ENCODE measurements around the gene AGO1. TPM values are rescaled to one million over a fixed set of nuclear protein-coding genes. Genes with fewer than 3 reads are reported as not detected.

The AGO1 gene
- total and polyA plus RNA-seq, 2 of the 8 experiments (the other 6 are each of a cell fraction or from before 2014, with no cell fraction given): 15.1 to 73.7 TPM

GRCh38 chr1:35863136-35863535, 19.9 kb upstream of the AGO1 start:
- no peak overlapping the region for H3K4me3 ChIP-seq (ENCODE audit: extremely low read depth in 1 of 4, insufficient read depth in 2 of 4, low read depth in 3 of 4, low read length in 4 of 4)
- H2BK12ac ChIP-seq (ENCODE audit: low read depth, low read length): no peak overlapping the region
- H3K4ac ChIP-seq (replicated peaks; ENCODE audit: insufficient read length, low read depth, low read length): no peak overlapping the region
- H4K5ac ChIP-seq (ENCODE audit: insufficient read length, low read depth, low read length): no peak overlapping the region
- WGBS, 2 experiments (ENCODE audit: extremely low coverage in 1 of 2, insufficient coverage in 1 of 2, insufficient read length in 1 of 2, insufficient replicate concordance in 2 of 2, low coverage in 1 of 2, low lambda C conversion rate in 2 of 2, missing lambda C conversion rate in 1 of 2): 93% methylated on average over 1 of the region's 1 CpG; no CpG with 5 or more reads in 1 of the 2 experiments
- H3K18ac ChIP-seq (ENCODE audit: extremely low read depth, low read length): no peak overlapping the region
- H3K9me3 ChIP-seq (ENCODE audit: insufficient read depth in 2 of 2, low read depth in 1 of 2, low read length in 1 of 2): no peaks in the 10 kb centered on the region
- no peak overlapping the region for H2BK120ac ChIP-seq (replicated peaks; ENCODE audit: low read depth, low read length)
- no peaks in the 10 kb centered on the region for H3K79me2 ChIP-seq (ENCODE audit: control insufficient read depth in 1 of 2, insufficient read depth in 2 of 2, low read length in 2 of 2)
- no peaks in the 10 kb centered on the region; the same call in 1 of the 2 replicates for H3K23me2 ChIP-seq (ENCODE audit: low read depth, low read length)
- H3K36me3 ChIP-seq (ENCODE audit: control insufficient read depth in 2 of 4, insufficient read depth in 4 of 4, low read length in 3 of 4): no peaks in the 10 kb centered on the region
- no peaks in the 10 kb centered on the region for H3K79me1 ChIP-seq (ENCODE audit: low read depth, low read length)
- no peak overlapping the region for H3K23ac ChIP-seq (ENCODE audit: insufficient read length)
- ChIA-PET CTCF (ENCODE audit: partially characterized antibody) (interaction anchor here (0.9 to 3.6 kb wide), 4 partner anchors 12 to 54 kb away, joined by 3 to 12 read pairs (median 9); no protein-coding TSS in a partner anchor), POLR2A (ENCODE audit: partially characterized antibody) (interaction anchor here (0.6 to 1.1 kb wide), 3 partner anchors 10 to 124 kb away, joined by 3 to 5 read pairs (median 4); no protein-coding TSS in a partner anchor)
- H3K4me2 ChIP-seq (ENCODE audit: insufficient read depth in 1 of 2, low read depth in 2 of 2, low read length in 2 of 2): no peak overlapping the region
- H2AK5ac ChIP-seq (ENCODE audit: low read depth, low read length): no peak overlapping the region
- H3K4me1 ChIP-seq (replicated peaks in 1 of 4; ENCODE audit: control insufficient read depth in 3 of 4, insufficient read depth in 4 of 4, low read length in 3 of 4): no peaks in the 10 kb centered on the region
- H3K27me3 ChIP-seq (replicated peaks in 1 of 4; ENCODE audit: control insufficient read depth in 3 of 4, extremely low read depth in 1 of 4, insufficient read depth in 3 of 4, low read length in 3 of 4): no peaks in the 10 kb centered on the region
- H3K9ac ChIP-seq (replicated peaks in 1 of 4; ENCODE audit: extremely low read depth in 1 of 4, low read depth in 3 of 4, low read length in 3 of 4): no peak overlapping the region
- H3K14ac ChIP-seq (ENCODE audit: insufficient read length): no peak overlapping the region
- no peak for TF ChIP-seq SUZ12 (IDR thresholded peaks at IDR 0.05; ENCODE audit: low read length)
- H2BK15ac ChIP-seq (ENCODE audit: low read length): no peak overlapping the region
- H2AFZ ChIP-seq (ENCODE audit: low read length): no peak overlapping the region
- no peak overlapping the region for H4K8ac ChIP-seq (ENCODE audit: extremely low read depth, insufficient read depth, low read length)
- H3K27ac ChIP-seq (ENCODE audit: low read depth, low read length): no peak overlapping the region
- no peak overlapping the region for H2BK5ac ChIP-seq (ENCODE audit: low read depth, low read length)
- FAIRE-seq: no peak
- H2BK20ac ChIP-seq (ENCODE audit: low read length): no peak overlapping the region
- no peak overlapping the region for H4K91ac ChIP-seq (replicated peaks; ENCODE audit: insufficient read length, low read length)
- no peak for DNase-seq (ENCODE audit: low read depth in 1 of 2, low spot score in 2 of 2)
- H3K56ac ChIP-seq (replicated peaks; ENCODE audit: insufficient read length, low read depth, low read length): no peak overlapping the region
- no peaks in the 10 kb centered on the region for H4K20me1 ChIP-seq (replicated peaks in 1 of 2; ENCODE audit: control insufficient read depth in 1 of 2, insufficient read depth in 2 of 2, low read length in 2 of 2)
